ENCODE results near the gene FIG4.
"Not testable (repeated sequence)": the region's sequence is repeated elsewhere in the genome, so short reads cannot be mapped to it uniquely, and the experiment has no call there.

Gene FIG4

GRCh38 chr6:109715616-109716015 is 24.5 kb downstream of the FIG4 start:
- H3K4me3 ChIP-seq (ENCODE audit: low read depth, low read length) = no peak overlapping the region
- TF ChIP-seq CTCF (IDR thresholded peaks at IDR 0.05; ENCODE audit: borderline replicate concordance, insufficient read depth, low read depth, low read length) = no peak

DNA sequence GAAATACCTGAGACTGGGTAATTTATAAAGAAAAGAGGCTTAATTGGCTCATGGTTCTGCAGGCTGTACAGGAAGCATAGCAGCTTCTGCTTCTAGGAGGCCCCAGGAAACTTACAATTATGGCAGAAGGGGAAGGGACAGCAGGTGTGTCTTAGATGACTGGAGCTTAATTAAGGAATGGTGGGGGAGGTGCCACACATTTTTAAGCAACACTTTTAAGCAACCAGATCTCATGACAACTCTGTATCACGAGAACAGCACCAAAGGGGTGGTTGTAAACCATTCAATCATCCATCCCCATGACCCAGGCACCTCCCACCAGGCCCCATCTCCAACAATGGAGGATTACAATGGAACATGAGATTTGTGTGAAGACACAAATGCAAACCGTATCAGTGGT is 26.9 kb downstream of the FIG4 start:
- H3K4me3 ChIP-seq (ENCODE audit: low read depth, low read length) = no peak overlapping the region
- no peak for TF ChIP-seq CTCF (IDR thresholded peaks at IDR 0.05; ENCODE audit: borderline replicate concordance, insufficient read depth, low read depth, low read length)

DNA sequence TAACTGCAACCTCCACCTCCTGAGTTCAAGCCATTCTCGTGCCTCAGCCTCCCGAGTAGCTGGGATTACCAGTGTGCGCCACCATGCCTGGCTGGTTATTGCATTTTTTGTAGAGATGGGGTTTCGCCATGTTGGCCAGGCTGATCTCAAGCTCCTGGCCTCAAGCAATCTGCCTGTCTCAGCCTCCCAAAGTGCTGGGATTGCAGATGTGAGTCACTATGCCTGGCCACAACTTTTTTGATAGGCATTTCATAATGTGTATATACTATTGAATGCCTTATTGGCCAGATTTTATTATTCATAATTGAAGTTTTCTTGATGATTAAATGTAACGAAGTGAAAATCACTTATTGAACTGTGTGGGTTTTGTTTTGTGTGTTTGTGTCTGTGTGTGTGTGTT is 27.9 kb downstream of the FIG4 start:
- no peak overlapping the region for H3K4me3 ChIP-seq (ENCODE audit: low read depth, low read length)
- TF ChIP-seq CTCF (IDR thresholded peaks at IDR 0.05; ENCODE audit: borderline replicate concordance, insufficient read depth, low read depth, low read length) = no peak

DNA sequence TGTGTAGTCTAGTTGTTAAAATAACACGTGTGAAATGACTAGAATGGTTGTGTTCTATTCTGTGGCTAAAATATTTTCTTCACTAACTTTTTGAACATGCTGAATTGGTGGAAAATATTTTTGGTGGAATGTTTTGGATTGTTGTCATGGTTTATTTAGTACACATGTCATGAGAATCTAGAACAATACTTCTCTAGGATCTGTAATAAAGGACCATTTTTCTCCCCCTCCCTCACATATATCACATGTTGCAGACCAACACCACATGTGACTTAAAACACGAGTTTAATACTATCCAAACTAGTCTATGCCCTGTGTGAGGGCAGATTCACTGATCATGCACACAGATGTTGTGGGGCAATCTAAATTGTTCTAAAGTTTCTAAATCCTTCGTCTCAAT is 29.2 kb downstream of the FIG4 start:
- TF ChIP-seq CTCF (IDR thresholded peaks at IDR 0.05; ENCODE audit: borderline replicate concordance, insufficient read depth, low read depth, low read length) = no peak
- no peak overlapping the region for H3K4me3 ChIP-seq (ENCODE audit: low read depth, low read length)

GRCh38 chr6:109722011-109722410 is 30.9 kb downstream of the FIG4 start:
- TF ChIP-seq CTCF (IDR thresholded peaks at IDR 0.05; ENCODE audit: borderline replicate concordance, insufficient read depth, low read depth, low read length) = no peak
- no peak overlapping the region for H3K4me3 ChIP-seq (ENCODE audit: low read depth, low read length)

- no peak overlapping the region for H3K4me3 ChIP-seq (ENCODE audit: low read depth, low read length)
- TF ChIP-seq CTCF (IDR thresholded peaks at IDR 0.05; ENCODE audit: borderline replicate concordance, insufficient read depth, low read depth, low read length) = no peak
Observed at GRCh38 chr6:109722564-109723254, 31.6 kb downstream of the FIG4 start.

DNA sequence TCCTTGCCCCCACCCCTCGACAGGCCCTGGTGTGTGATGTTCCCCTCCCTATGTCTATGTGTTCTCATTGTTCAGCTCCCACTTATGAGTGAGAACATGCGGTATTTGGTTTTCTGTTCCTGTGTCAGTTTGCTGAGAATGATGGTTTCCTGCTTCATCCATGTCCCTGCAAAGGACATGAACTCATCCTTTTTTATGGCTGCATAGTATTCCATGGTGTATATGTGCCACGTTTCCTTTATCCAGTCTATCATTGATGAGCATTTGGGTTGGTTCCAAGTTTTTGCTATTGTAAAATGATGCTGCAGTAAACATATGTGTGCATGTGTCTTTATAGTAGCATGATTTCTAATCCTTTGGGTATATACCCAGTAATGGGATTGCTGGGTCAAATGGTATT is 34.2 kb downstream of the FIG4 start:
- H3K4me3 ChIP-seq (ENCODE audit: low read depth, low read length) = not testable (repeated sequence)
